Thyroid gland (tissue), 4 donors: ENCODE results near the gene TRMT1. TPM values are rescaled to one million over a fixed set of nuclear protein-coding genes. Genes with fewer than 3 reads are reported as not detected.

Experiments used
- DNase-seq, 2 donors: peaks; one replicate each; pipeline ENCODE4 v3.0.0-alpha.2; 2019
- H3K27ac ChIP-seq, 3 donors: fragments of 200-600 bp; sonication (generic); 1 replicate in 2 of 3; 2 replicates in 1 of 3; pipeline ENCODE4 v1.5.1; 2016 to 2019; ENCODE audit warnings: mild to moderate bottlenecking in 1 of 3, moderate library complexity in 1 of 3
- H3K27me3 ChIP-seq: fragments of 200-600 bp; sonication (generic); one replicate; pipeline ENCODE4 v1.5.1; 2019
- H3K36me3 ChIP-seq, 2 donors: fragments of 200-600 bp; sonication (generic); one replicate each; pipeline ENCODE4 v1.5.1; 2016 to 2019
- H3K4me1 ChIP-seq, 2 donors: fragments of 200-600 bp; sonication (generic); one replicate each; pipeline ENCODE4 v1.5.1; 2017 to 2019
- H3K4me3 ChIP-seq, 3 donors: fragments of 200-600 bp; sonication (generic); replicated peaks in 1 of 3; 1 replicate in 2 of 3; 2 replicates in 1 of 3; pipeline ENCODE4 v1.5.1; 2016; ENCODE audit warnings: mild to moderate bottlenecking in 1 of 3
- H3K9me3 ChIP-seq: fragments of 200-600 bp; sonication (generic); one replicate; pipeline ENCODE4 v1.5.1; 2017
- POLR2A ChIP-seq, 2 donors: fragments of 450-650 bp; IDR thresholded peaks; one replicate each; pipeline ENCODE4 v1.6.1; 2017; ENCODE audit warnings: antibody characterized with exemption in 2 of 2, mild to moderate bottlenecking in 2 of 2, moderate library complexity in 1 of 2
- WGBS, 2 donors: methylation state at CpG; one replicate each; pipeline ENCODE4 v1.1.5; 2017; 5-methylcytosine and 5-hydroxymethylcytosine counted together
- intact Hi-C: fragments of 100-400 bp; cut with DNase I; formaldehyde crosslinking; loops from one replicate; pipeline ENCODE4 v1.15.1; 2023
- total RNA-seq, 4 donors: library from RNA; depleted of rRNA; stranded (reverse); fragments of >200 nt; gene quantifications; one replicate each; pipeline ENCODE4 v1.2.3, GENCODE V29; 2016
- TF ChIP-seq, protein P1 (sequence below), 6 experiments: fragments of 200-600 bp in 3 of 6; fragments of 450-650 bp in 3 of 6; sonication (generic) in 3 of 6; IDR thresholded peaks; one replicate each; pipeline ENCODE4 v1.5.1; 2016 to 2019; ENCODE audit warnings: antibody characterized with exemption in 6 of 6, mild to moderate bottlenecking in 2 of 6, inconsistent platforms in 1 of 6, moderate library complexity in 1 of 6

TRMT1 gene
- total RNA-seq, 4 donors from 2014 or later: 23.9 to 31.3 (median 29.1) TPM

DNA sequence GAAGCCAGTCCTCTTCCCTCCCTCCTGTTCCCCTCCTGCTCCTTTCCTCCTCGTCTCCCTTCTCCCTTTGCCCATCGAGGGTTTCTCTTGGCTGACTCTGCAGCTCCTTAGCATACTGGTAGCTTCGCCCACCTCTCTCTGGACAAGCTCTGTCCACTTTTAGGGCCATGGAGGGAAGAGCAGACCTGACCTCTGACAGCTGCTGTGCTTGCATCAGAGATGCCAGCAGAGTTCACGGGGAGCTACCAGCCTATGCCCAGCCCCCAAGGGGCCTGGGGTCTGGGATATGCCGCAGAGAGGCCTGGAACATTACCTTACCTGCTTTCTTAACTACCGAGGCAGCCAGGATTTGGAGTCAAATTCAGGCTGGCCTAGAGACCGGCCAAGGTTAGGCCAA is 33.5 kb downstream of the TRMT1 start:
- H3K36me3 ChIP-seq: peaks cover 0 to 5% of the 10 kb centered on the region in 2 donors
- no peak for TF ChIP-seq POLR2A (IDR thresholded peaks at IDR 0.05)
- TF ChIP-seq, protein P1, sequence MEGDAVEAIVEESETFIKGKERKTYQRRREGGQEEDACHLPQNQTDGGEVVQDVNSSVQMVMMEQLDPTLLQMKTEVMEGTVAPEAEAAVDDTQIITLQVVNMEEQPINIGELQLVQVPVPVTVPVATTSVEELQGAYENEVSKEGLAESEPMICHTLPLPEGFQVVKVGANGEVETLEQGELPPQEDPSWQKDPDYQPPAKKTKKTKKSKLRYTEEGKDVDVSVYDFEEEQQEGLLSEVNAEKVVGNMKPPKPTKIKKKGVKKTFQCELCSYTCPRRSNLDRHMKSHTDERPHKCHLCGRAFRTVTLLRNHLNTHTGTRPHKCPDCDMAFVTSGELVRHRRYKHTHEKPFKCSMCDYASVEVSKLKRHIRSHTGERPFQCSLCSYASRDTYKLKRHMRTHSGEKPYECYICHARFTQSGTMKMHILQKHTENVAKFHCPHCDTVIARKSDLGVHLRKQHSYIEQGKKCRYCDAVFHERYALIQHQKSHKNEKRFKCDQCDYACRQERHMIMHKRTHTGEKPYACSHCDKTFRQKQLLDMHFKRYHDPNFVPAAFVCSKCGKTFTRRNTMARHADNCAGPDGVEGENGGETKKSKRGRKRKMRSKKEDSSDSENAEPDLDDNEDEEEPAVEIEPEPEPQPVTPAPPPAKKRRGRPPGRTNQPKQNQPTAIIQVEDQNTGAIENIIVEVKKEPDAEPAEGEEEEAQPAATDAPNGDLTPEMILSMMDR (IDR thresholded peaks at IDR 0.05): no peak
- no peaks in the 10 kb centered on the region for H3K27me3 ChIP-seq
- DNase-seq: no peak
- H3K4me1 ChIP-seq: peaks cover 22 to 29% of the 10 kb centered on the region in 2 donors
- WGBS, 2 donors: 81 to 88% methylated on average over 7 of the region's 7 CpGs
- intact Hi-C loops: no loop called here
- H3K4me3 ChIP-seq: no peak overlapping the region
- H3K9me3 ChIP-seq: no peaks in the 10 kb centered on the region
- H3K27ac ChIP-seq: peak overlapping the region in 1 of 3 donors; percentile 14

DNA sequence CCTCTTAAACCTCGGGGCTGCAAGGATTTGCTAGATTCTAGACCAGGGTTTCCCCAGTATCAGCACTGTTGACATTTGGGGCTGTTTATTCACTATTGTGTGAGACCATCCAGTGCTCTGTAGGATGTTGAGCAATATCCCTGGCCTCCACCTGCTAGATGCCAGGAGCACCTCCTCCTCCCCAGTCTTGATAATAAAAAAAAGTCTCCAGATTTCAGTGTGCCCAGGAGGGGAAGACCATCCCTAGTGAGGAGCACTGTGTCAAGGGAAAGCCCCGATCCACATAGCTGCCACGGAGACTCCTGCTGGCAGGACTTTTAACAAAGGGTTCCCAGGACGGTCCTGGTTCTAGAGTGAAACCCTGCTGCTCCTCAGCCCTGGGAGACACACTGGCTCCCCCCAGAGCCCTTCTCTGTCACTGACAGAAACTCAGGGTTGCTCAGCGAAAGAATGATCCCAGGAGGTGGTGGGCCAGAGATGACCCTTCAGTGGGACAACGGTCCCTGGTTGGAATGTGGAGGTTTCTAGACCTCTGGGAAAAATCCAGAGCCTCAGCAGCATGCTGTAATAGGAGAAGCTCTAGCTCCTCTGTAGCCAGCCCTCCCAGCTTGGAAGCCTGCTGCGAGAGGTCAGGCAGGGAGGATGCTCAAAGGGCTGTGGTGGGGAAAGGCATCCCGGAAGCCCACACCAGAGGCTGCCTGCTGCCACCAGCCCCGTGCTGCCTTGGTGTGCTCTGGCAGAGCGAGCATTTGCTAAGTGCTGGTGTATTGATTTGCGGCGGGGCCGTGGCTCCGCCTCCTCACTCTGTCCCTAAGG is 34.1 kb downstream of the TRMT1 start:
- TF ChIP-seq, protein P1 (IDR thresholded peaks at IDR 0.05): no peak
- no peak for TF ChIP-seq POLR2A (IDR thresholded peaks at IDR 0.05)
- H3K27me3 ChIP-seq: no peaks in the 10 kb centered on the region
- peaks cover 0 to 3% of the 10 kb centered on the region in 2 donors for H3K36me3 ChIP-seq
- peak overlapping the region in 1 of 3 donors; percentile 14 for H3K27ac ChIP-seq
- DNase-seq: no peak
- H3K4me3 ChIP-seq: no peak overlapping the region
- 80 to 81% methylated on average over 13 of the region's 14 CpGs for WGBS, 2 donors
- peaks cover 22 to 29% of the 10 kb centered on the region in 2 donors for H3K4me1 ChIP-seq
- intact Hi-C loops: no loop called here
- no peaks in the 10 kb centered on the region for H3K9me3 ChIP-seq

DNA sequence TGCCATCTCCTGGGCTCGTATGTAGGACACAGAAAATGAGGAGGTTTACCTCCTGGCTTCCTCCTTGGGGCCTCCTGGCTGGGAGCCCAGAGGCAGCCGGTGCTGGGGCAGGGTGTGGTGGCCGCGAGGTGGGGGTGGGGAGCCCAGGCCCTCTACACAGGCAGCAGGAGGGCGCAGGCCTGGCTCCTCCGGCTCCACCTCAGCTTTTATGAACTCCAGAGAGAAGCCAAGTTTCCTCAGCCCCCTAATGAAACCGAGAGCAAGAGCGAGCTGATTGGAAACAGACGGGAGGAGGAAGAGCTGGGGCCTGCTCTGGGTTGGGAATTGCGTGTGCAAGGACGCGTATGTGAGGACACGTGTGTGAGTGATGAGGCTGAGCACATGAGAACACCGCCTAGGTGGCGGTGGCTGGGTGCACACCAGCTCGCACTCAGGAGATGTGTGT is 37.0 kb downstream of the TRMT1 start:
- peaks cover 15 to 16% of the 10 kb centered on the region in 2 donors for H3K4me1 ChIP-seq
- H3K4me3 ChIP-seq: no peak overlapping the region
- peak; percentile 48 to 57 for DNase-seq
- H3K36me3 ChIP-seq: peaks cover 0 to 3% of the 10 kb centered on the region in 2 donors
- H3K9me3 ChIP-seq: no peaks in the 10 kb centered on the region
- H3K27me3 ChIP-seq: no peaks in the 10 kb centered on the region
- H3K27ac ChIP-seq: peak overlapping the region; percentile 41 to 63 (median 41)
- 58 to 65% methylated on average over 12 of the region's 16 CpGs for WGBS, 2 donors
- intact Hi-C loops: no loop called here
- TF ChIP-seq POLR2A (IDR thresholded peaks at IDR 0.05): no peak
- TF ChIP-seq, protein P1 (IDR thresholded peaks at IDR 0.05): no peak

DNA sequence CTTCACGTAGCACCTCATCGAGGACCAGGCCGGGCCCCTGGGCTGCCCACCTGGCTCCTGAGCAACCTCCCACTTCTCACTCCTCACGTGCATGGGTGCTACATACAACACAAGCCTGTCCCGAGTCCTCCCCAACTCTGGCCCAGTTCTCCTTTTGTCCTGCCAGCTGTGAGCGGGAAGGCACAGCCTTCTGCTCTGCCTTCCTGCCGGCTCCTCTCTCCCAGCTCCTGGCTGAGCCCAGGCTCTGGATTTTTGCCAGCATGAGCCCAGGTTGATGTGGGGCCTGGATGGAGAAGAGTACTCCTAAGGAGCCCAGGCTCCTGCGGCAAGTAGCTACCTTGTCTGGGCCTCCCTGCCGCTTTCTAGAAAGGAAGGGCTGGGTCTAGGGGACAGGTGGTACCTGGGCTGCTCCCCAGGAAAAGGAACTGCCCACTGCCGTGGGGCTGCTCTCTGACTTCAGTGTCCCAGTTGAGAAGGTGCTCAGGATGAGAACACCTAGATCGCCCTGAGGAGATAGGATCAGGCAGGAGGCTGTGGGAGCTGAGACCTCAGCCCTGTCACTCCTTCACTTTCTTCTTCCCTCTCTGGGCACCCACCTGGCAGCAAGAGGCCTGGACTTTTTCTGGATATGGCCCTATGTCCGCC is 37.5 kb downstream of the TRMT1 start:
- 56 to 64% methylated on average over 8 to 9 of the region's 12 CpGs for WGBS, 2 donors
- H3K27ac ChIP-seq: peak overlapping the region; percentile 41 to 63 (median 41)
- no peaks in the 10 kb centered on the region for H3K9me3 ChIP-seq
- DNase-seq: peak; percentile 63 to 65
- peaks cover 0 to 6% of the 10 kb centered on the region in 2 donors for H3K36me3 ChIP-seq
- H3K4me3 ChIP-seq: no peak overlapping the region
- intact Hi-C loops: no loop called here
- no peaks in the 10 kb centered on the region for H3K27me3 ChIP-seq
- peaks cover 15 to 16% of the 10 kb centered on the region in 2 donors for H3K4me1 ChIP-seq
- TF ChIP-seq, protein P1 (IDR thresholded peaks at IDR 0.05): no peak
- no peak for TF ChIP-seq POLR2A (IDR thresholded peaks at IDR 0.05)

DNA sequence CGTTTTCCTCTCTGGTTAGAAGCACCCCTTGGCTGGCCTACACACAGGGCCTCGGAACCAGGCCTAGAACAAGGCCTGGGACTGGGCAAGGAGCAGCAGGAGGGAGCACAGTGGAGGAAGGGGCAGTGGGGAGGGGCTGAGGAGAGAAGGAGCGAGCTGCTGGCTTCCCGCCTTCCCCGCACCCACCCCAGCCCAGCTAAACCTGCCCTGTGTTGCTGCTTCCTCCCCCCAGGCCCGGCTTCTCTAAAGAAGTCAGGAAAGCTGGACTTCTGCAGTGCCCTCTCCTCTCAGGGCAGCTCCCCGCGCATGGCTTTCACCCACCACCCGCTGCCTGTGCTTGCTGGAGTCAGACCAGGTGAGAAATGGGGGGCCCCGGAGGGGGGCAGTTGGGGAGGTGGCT is 38.2 kb downstream of the TRMT1 start:
- H3K27ac ChIP-seq: peak overlapping the region in 2 of 3 donors; percentile 41 to 63
- peaks cover 0 to 9% of the 10 kb centered on the region in 2 donors for H3K36me3 ChIP-seq
- DNase-seq: no peak
- no peak overlapping the region for H3K4me3 ChIP-seq
- H3K9me3 ChIP-seq: no peaks in the 10 kb centered on the region
- 79 to 83% methylated on average over 9 of the region's 10 CpGs for WGBS, 2 donors
- intact Hi-C loops: no loop called here
- no peak for TF ChIP-seq POLR2A (IDR thresholded peaks at IDR 0.05)
- TF ChIP-seq, protein P1 (IDR thresholded peaks at IDR 0.05): no peak
- no peaks in the 10 kb centered on the region for H3K27me3 ChIP-seq
- H3K4me1 ChIP-seq: peaks cover 15 to 16% of the 10 kb centered on the region in 2 donors
